Calu3 (cell line): ENCODE measurements around the gene FMN1. TPM values are rescaled to one million over a fixed set of nuclear protein-coding genes. Genes with fewer than 3 reads are reported as not detected.

Experiments
- BruUV-seq: library from RNA; stranded (reverse); fragments of 400-500 nt; replicated peaks from 2 replicates; lab custom pipeline; 2021; lab: Mats Ljungman, UMichigan
- CTCF ChIA-PET: fragments of 300-600 bp; sonication (Branson Sonifier 250); formaldehyde crosslinking; loops from one replicate; lab custom pipeline; 2022; ENCODE audit warnings: antibody characterized with exemption; lab: Charles Lee
- DNase-seq: peaks from one replicate; pipeline ENCODE4 v3.0.0; 2022
- H3K27ac Mint-ChIP-seq: one replicate; pipeline ENCODE4 v1.8.0; 2022; ENCODE audit warnings: mixed read lengths; ENCODE audit not compliant: unreplicated experiment
- H3K27me3 Mint-ChIP-seq: one replicate; pipeline ENCODE4 v1.8.0; 2022; ENCODE audit warnings: mixed read lengths; ENCODE audit not compliant: unreplicated experiment
- H3K36me3 Mint-ChIP-seq: one replicate; pipeline ENCODE4 v1.8.0; 2022; ENCODE audit warnings: mild to moderate bottlenecking, moderate library complexity, mixed read lengths; ENCODE audit not compliant: insufficient read depth, unreplicated experiment
- H3K4me1 Mint-ChIP-seq: one replicate; pipeline ENCODE4 v1.8.0; 2022; ENCODE audit warnings: mild to moderate bottlenecking, low read depth, mixed read lengths; ENCODE audit not compliant: unreplicated experiment
- H3K4me3 Mint-ChIP-seq: one replicate; pipeline ENCODE4 v1.8.0; 2022; ENCODE audit warnings: mild to moderate bottlenecking, low read depth, moderate library complexity, mixed read lengths; ENCODE audit not compliant: unreplicated experiment
- H3K9me3 Mint-ChIP-seq: one replicate; pipeline ENCODE4 v1.8.0; 2022; ENCODE audit warnings: low read depth, mixed read lengths; ENCODE audit not compliant: unreplicated experiment
- CTCF ChIP-seq: fragments of 200-600 bp; IDR thresholded peaks from one replicate; pipeline ENCODE4 v1.8.0; 2022; ENCODE audit warnings: antibody characterized with exemption; ENCODE audit not compliant: unreplicated experiment
- intact Hi-C: fragments of 100-400 bp; cut with micrococcal nuclease; formaldehyde crosslinking; loops from one replicate; pipeline ENCODE4 v1.10.0; 2022; ENCODE audit not compliant: unreplicated experiment
- total RNA-seq: library from RNA; stranded (reverse); gene quantifications from 2 replicates; pipeline ENCODE4 v1.2.3, GENCODE V29; 2022

FMN1 gene
- total RNA-seq, 1 experiment from 2014 or later, result 7.1 TPM

GRCh38 chr15:32878869-32879805 is 315.4 kb downstream of the FMN1 start:
- TF ChIP-seq CTCF, result no peak
- Mint-ChIP-seq H3K27ac (no peak overlapping the region), H3K36me3 (no peaks in the 10 kb centered on the region), H3K4me1 (no peaks in the 10 kb centered on the region), H3K27me3 (no peaks in the 10 kb centered on the region), H3K9me3 (no peaks in the 10 kb centered on the region), H3K4me3 (no peak overlapping the region)
- DNase-seq, result no peak
- no TSS peak for BruUV-seq
- CTCF ChIA-PET, result interaction anchor here (0.7 kb wide), 1 partner anchor 8 kb away, joined by 4 read pairs; no protein-coding TSS in a partner anchor
- intact Hi-C loops, result no loop called here

GRCh38 chr15:32878342-32878741 is 316.2 kb downstream of the FMN1 start:
- CTCF ChIA-PET, result no interaction called here
- H3K27me3 Mint-ChIP-seq, result no peaks in the 10 kb centered on the region
- H3K9me3 Mint-ChIP-seq, result no peaks in the 10 kb centered on the region
- no peak for DNase-seq
- BruUV-seq, result no TSS peak
- no peak overlapping the region for H3K27ac Mint-ChIP-seq
- H3K4me3 Mint-ChIP-seq, result no peak overlapping the region
- no peaks in the 10 kb centered on the region for H3K36me3 Mint-ChIP-seq
- intact Hi-C loops, result no loop called here
- no peaks in the 10 kb centered on the region for H3K4me1 Mint-ChIP-seq
- no peak for TF ChIP-seq CTCF

- intact Hi-C loops, result no loop called here
- no peaks in the 10 kb centered on the region for H3K36me3 Mint-ChIP-seq
- no peak overlapping the region for H3K4me3 Mint-ChIP-seq
- no peak for TF ChIP-seq CTCF
- no peaks in the 10 kb centered on the region for H3K9me3 Mint-ChIP-seq
- no TSS peak for BruUV-seq
- H3K4me1 Mint-ChIP-seq, result no peaks in the 10 kb centered on the region
- DNase-seq, result no peak
- H3K27ac Mint-ChIP-seq, result no peak overlapping the region
- CTCF ChIA-PET, result no interaction called here
- no peaks in the 10 kb centered on the region for H3K27me3 Mint-ChIP-seq
Observed at GRCh38 chr15:32877252-32878019, 317.1 kb downstream of the FMN1 start.

- TF ChIP-seq CTCF, result no peak
- H3K36me3 Mint-ChIP-seq, result no peaks in the 10 kb centered on the region
- H3K4me3 Mint-ChIP-seq, result no peak overlapping the region
- no peaks in the 10 kb centered on the region for H3K27me3 Mint-ChIP-seq
- H3K27ac Mint-ChIP-seq, result no peak overlapping the region
- DNase-seq, result no peak
- H3K4me1 Mint-ChIP-seq, result no peaks in the 10 kb centered on the region
- no peaks in the 10 kb centered on the region for H3K9me3 Mint-ChIP-seq
- BruUV-seq, result no TSS peak
- CTCF ChIA-PET, result no interaction called here
- intact Hi-C loops, result no loop called here
Observed at GRCh38 chr15:32873284-32874114, 321.0 kb downstream of the FMN1 start.
